ENCODE data around the gene ALDH7A1.
"Not testable (repeated sequence)": the region's sequence is repeated elsewhere in the genome, so short reads cannot be mapped to it uniquely, and the experiment has no call there.

ALDH7A1 gene

DNA sequence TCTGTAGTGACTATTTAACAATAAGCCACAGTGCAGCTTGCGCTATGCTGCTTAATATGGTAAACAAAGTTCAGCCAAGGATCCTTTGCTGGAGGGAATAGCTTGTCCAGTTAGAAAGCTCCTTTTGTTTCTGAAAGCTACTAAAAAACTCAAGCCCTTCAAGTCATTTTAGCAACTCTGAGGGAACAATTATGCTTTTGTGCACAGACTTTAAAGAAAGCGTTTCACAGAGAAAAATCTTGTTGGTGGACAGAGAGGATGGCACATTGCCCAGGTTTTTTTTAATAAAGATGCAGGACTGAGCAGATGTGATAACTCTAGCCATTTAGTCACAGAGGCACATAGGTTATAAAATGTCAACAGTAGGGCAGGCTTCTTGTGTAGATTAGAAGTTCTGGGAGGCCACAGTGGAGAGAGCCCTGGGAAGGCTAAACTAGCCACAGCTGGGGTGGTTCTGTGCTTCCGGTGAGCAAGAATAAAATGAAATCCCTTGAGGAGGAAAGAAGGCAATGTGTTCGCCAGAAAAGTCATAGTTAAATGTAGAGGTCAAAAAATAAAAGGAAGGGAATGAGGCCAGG is 63.4 kb downstream of the ALDH7A1 start:
- no peak for DNase-seq

DNA sequence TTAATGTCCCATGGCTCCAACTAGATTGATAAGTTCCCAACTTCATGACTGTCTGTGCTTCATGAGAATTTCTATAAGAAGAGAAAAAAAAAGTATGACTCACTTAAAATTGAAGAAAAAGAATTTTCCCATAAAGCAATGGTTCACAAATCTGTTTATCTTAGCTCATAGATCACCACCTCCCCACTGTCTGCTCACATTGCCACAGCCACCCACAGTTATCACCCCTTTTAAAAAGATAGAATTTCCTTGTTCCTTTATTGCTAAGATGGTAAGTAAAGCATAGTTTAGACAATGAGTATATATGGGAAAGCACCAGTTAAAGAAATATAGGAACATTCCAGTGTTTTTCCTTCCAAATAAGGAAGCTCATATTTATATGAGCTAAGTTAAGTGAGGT is 67.1 kb downstream of the ALDH7A1 start:
- DNase-seq, result no peak

DNA sequence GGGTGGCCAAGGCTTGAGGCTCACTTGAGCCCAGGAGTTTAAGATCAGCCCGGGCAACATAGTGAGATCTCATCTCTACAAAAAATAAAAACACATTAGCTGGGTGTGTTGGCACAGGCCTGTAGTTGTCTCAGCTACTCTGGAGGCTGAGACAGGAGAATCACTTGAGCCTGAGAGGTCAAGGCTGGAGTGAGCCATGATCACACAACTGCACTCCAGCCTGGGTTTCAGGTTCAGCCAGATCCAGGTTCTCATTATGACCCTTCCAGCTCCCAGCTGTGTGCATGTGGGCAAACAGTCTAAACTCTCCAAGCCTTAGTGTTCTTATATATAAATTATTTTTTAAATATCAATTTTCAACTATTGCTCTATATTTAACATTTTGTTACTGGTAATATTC is 67.9 kb downstream of the ALDH7A1 start:
- no peak for DNase-seq

DNA sequence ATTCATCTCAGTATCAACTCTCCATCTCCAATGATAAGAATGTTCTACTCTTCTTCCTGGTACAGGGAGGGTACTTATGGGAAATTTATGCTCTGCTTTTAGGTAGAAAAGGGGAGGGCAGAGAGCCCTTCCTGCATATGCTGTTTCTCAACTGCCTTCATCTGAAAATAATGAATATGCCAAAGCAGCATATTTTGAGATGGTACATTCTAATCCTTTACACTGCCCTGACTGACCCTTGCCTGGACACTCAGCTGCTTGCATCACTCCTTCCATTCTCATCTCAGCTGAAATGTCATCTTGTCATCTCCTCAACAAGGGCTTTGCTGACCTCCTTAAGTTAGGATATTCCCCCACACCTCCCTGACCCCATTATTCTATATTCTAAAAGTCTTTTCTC is 68.5 kb downstream of the ALDH7A1 start:
- no peak for DNase-seq

DNA sequence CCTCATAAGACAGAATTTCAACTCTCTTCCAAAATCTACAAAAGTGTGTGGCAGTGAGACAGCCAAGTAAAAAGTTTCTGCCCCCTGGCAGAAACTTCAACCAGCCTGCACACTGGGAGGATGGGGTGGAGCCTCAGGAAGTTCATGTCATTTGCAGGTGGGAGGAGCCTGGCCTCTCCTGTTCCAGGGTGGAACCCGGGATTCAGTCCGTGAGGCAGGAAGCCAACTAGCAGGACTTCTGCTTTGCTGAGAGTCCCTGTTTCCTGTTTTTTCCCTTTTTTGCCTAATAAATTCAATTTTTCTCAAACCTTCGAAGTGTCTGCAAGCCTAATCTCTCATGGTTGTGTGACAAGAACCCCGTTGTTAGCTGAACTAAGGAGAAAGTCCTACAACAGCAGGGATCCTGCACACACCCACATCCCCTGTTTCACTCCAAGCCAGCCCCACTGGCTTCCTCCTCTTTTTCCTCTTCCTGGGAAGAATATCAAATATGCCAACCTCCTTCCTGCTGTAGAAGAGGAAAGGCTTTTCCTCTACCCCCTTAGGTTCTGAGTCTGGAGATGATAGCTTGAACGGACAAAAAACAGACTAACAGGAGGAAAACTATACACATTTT is 69.3 kb downstream of the ALDH7A1 start:
- no peak for DNase-seq

DNA sequence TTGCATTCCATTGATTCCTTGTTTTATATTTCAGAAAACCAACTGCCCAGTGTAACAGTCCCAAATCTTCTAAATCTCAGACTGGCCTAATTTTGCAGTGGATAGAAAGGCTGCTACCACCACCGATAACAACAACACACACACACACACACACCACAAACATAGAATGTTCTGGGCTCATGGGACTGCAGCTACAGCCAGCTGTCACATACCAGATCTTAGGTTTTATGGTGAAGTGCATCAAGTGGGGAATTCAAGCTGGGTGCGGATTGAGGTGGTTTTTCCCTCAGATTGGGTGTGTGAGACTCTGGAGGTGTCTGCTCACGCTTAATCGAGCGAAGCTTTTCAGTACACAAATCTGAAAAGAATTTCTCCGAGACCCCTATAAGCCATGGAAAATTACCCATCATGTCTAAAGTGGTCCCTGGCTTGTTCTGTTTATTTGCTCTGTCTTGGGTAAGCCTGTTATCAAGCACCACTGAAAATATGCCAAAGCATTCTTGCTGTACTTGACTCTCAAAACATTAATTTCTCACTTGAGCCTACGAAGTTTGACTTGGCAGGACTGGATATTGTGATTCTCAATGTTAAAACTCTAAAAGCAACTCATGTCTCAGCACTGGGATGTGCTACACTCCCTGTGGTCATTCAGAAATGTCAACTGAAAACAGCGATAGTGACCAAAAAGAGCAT is 71.1 kb downstream of the ALDH7A1 start:
- DNase-seq, result no peak

DNA sequence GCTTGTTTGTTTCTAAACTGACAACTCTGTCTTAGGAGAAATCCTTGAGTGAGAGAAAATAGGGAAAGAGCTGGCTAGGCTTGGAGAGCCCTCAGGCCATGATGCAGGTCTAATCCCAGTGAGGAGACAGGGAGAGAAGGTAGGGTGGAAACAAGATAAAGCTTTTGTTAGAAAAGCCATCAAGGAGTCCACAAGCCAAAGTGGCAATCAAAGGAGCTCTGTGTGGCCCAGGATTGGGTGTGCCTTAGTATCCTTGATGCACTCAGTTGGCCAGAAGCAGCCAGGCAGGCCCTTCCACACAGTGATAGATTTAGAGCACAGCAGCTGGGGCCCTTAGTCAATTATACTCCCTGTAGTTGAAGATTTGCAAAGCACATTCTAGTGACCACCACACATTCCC is 73.9 kb downstream of the ALDH7A1 start:
- DNase-seq, result no peak

DNA sequence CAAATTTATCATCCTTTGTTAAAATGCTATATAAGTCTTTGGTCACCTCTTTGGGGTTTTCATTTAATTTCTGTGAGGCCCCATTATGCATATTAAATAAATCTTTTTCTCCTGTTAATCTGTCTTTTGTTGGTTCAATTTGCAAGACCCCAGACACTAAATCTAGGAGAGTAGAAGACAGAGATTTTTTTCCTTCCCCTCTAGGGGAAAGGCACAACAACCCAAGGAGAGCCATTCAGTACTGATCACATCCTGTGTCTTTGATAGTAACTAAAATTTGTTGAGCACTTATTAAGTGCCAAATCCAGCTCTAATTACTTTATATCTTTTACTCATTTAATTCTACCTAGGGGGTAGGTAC is 74.4 kb downstream of the ALDH7A1 start:
- no peak for DNase-seq

DNA sequence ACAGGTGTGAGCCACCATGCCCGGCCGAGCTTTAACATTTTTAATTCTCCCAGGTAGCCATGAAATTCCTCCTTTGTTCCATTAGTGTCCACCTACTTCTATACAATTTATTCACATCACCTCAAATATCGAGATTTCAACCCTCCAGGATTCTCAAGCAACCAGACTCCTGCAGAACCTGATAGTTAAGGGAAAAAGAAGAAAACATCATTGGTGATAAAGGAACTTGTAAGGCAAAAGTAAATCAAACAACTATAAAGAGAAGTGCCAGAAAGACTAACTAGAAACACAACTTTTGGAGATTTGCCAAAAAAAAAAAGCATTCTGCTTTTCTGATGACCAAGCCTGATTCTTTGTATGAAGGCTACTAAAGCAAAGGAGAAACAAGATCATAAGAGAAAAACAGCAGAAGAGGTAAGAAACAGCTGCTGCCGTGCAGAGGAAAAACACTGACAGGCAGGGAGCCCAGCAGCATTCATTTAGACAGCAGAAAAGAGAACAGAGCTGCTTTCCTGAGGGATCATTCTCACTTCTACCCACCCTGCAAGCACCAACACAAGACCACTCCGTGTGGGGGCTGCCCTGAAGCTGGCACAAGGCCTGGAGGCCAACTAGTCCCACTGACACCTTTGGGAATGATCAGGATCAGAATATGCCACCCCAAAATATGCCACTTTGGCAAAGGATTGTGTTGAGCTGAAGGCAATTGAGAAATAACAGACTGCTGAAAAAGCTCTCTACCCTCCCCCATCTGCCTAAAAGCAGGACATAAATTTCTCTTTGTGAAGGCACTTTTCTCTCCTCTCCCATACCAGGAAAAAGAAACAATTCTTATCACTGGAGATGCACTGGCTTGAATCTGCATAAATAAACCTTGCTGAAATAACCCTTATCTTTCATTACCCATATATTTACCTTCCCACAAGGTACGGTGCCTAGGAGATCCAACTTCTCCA is 75.1 kb downstream of the ALDH7A1 start:
- DNase-seq, result no peak

DNA sequence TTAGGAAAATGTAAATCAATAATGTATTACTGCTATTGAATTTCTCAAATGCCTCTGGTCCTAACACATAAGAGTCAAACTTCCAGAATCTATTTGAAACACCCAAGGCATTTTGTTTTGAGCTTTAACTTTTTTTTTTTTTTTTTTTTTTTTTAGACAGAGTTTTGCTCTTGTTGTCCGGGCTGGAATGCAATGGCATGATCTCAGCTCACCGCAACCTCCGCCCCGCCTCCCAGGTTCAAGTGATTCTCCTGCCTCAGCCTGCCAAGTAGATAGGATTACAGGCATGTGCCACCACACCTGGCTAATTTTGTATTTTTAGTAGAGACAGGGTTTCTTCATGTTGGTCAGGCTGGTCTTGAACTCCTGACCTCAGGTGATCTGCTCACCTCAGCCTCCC is 75.8 kb downstream of the ALDH7A1 start:
- DNase-seq, result not testable (repeated sequence)

DNA sequence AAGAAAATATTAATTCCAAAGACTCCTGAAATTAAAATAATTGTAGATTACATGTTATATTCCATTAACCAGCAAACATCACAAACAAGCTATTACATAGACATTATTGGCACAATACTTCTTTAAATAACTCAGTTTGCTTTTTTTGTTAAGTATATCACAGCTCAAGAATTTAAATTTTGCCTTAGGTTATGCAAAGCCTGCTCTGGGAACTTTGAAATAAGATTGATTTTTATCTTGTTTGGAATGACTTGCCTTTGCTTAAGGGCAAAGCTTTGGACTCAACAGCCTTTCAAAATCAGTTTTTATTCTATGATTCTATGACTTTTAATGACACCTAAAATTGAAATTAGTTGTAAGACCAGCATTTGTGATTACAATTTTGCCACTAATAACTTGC is 78.2 kb downstream of the ALDH7A1 start:
- no peak for DNase-seq

DNA sequence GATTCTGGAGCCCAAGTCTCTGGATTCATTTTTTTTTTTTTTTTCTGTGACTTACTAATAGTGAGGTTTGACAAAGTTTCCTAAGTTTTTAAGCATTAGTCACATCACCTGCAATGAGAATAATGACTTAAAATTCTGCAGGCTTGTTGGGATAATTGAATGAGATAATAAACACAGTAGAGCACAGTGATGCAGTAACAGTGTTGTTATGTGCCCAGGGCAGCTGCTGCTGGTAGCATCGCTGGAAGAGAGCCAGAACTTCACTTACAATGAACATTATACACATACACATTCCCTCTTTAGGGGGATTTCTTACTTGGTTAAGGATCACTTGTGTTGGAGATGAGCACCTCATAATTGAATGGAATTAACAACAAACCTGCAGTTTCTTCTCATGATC is 78.9 kb downstream of the ALDH7A1 start:
- no peak for DNase-seq

DNA sequence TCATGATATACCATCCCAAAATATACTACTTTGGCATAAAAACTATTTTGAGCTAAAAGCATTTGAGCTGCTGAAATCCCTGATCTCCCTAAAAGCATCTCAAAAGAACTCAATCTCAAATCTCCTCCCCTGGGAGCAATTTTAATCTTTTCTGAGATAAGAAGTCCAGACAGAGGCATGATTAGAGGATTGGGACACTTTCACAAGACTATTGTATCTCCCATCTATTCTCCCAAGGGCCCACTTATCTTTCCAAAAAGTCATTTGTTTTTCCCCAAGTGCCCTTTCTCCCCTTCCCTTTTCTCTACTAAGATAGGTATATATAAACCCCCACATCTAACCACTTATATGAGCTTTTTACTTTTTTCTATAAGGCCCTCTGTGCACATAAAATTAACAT is 79.7 kb downstream of the ALDH7A1 start:
- DNase-seq, result no peak

DNA sequence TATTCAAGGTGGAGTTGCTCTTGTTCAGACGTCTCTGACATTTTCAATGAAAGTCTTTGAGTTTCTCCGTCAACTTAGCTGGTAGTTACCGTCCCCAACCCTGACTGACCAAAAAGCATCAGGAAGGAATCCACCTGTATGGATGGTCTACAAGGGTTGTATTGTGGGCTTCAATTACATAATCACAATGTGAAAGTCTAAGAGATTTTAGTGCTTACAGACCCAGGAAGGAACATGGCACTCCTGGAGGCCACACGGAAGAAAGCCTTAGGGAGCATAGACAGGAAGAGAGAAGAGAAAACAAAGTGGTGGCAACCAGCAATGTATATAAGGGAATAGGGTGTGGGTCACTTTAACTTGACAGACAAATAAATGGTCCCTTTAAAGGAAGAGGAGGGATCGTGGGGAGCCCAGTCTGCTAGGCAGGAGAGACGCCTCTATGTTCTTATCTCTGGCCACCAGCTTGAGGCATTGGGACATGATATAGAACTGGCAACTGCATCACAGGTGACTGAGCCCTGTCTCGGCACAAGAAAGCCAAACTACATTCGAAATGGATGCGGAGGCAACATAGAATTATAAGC is 80.4 kb downstream of the ALDH7A1 start:
- DNase-seq, result no peak

DNA sequence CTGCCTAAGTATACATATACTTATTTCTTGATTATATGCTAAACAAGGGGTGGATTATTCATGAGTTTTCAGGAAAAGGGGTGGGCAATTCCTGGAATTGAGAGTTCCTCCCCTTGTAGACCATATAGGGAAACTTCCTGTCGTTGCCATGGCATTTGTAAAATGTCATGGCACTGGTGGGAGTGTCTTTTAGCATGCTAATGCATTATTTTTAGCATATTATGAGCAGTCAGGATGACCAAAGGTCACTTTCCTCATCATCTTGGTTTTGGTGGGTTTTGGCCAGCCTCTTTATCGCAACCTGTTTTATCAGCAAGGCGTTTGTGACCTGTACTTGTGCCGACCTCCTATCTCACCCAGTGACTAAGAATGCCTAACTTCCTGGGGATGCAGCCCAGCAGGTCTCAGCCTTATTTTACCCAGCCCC is 80.9 kb downstream of the ALDH7A1 start:
- DNase-seq, result no peak

DNA sequence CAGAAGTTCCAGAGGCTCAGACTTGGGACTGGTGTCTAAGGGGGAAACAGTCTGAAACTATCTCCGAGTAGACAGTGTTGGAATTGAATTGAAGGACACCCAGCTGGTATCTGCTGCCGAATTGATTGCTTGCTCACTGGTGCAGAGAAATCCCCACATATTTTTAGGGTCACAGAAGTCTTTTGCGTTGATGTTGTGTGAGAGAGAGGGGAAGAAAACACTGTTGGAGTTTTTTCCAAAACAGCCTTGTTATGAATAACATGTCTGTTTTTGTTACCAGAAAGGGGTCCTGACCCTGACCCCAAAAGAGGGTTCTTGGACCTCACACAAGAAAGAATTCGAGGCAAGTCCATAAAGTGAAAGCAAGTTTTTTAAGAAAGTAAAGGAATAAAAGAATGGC is 81.3 kb downstream of the ALDH7A1 start:
- no peak for DNase-seq

DNA sequence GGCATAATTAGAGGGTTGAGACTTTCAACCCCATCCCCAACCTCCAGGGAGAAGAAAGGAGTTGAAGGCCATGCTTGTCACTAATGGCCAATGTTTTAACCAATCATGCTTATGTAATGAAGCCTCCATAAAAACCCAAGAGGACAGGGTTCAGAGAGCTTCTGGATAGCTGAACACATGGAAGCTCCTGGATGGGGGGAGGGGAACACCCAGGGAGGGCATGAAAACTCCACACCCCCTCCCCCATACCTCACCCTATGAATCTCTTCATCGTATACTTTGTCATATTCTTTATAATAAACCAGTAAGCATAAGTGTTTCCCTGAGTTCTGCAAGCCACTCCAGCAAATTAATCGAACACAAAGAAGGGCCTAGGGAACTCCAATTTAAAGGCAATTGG is 81.7 kb downstream of the ALDH7A1 start:
- DNase-seq, result no peak

DNA sequence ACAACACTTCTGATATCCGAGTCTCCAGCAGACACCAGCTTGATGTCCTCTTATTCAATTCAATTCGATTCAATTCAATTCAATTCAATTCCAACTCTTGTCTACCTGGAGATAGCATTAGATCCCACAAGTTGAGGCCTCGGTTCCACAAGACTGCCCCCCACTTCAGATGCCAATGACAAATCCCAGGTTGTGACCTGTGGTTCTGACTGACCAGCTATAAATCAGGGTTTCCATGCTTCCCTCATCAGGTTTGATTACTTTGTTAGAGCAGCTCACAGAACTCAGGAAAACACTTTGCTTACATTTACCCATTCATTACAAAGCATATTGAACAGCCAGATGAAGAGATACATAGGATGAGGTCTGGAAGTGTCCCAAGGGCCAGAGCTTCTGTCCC is 82.6 kb downstream of the ALDH7A1 start:
- DNase-seq, result no peak

DNA sequence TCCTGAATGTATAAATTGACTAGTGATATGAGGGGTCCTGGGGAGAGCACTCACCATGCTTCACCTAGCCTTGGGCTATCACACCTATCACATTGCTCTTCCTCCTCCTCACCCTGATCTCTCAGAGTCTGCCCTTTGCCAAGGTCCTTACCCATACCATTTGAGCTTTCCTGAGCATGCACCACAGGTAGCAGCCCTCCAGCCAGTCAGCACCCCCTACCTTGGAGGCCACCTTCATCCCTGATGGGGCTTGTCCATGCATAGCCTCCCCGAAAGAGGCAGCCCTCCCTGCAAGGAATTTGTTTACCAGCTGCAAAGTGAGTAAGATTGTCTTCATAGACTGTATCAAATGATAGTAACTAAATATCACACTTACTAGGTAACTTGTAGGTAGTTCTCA is 83.1 kb downstream of the ALDH7A1 start:
- DNase-seq, result no peak

DNA sequence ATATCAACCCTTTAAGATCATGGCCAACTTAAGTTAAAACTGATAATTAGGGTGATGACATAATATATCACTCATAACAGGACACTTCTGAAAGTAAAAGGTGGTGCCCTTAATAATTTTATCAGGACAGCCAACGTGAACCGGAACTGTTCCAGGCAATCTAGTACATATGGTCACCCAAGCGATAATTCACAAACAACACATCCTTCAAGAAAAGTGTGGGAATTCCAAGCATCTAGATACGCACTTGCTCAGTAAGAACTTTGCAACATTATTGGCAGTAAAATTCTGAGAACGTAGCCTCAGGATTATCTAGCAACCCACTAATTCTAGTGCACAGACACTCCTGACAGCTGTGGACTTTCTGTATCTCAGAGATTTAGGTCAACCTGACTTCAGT is 85.7 kb downstream of the ALDH7A1 start:
- DNase-seq, result no peak

DNA sequence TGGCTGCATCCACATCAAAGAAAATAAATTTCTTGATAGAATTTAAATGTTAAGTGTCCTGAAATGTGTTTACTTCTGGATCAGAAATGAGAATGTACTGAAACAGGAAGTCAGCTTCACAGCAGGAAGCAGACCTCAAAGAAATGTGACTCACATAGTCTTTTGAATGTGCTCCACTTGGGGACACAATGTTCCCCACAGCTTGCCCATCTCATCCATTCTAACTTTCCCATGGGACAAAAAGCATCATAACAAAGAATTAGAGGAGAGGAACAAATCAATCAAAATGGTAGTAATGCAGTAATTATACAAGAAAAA is 86.1 kb downstream of the ALDH7A1 start:
- no peak for DNase-seq

DNA sequence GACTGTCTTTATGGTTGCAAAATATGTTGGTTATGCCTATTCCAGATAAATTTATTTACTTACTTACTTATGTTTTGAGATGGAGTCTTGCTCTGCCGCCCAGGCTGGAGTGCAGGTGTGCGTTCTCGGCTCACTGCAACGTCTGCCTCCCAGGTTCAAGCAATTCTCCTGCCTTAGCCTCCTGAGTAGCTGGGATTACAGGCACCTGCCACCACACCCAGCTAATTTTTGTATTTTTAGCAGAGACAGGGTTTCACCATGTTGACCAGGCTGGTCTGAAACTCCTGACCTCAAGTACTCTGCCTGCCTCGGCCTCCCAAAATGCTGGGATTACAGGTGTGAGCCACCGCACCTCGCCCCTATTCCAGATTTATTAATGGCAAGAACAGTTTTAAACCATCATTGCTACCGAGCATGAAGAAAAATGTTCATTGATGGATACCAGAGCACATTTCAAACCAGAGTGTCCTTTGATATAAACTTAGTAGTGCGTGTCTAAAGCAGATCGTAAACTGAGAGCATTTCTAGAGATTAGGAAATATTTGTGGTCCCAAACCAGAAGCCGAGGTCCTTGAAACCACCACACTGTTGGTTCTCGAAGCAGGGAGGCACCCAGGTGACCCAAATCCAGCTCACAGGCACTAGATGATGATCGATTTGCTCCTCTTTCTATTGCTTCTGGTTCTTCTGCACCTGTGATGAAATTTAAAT is 86.6 kb downstream of the ALDH7A1 start:
- no peak for DNase-seq

DNA sequence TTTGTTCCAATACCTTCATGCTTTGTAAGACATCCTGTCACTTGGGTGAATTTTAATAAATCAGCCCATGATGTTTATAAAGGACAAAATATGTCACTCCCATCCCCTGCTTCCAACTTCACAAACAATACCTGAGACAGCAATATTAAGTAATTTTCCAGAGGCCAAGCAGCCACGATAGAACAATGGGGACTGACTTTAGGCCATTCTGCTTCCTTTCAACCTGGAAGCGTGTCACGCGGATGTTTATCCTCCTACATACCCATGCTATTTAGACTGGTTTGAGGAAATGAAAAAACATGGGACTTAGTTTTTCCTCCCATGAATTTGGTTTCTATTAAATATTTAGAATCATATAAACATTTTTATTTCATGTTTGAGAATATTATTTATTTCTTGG is 88.9 kb downstream of the ALDH7A1 start:
- DNase-seq, result no peak
